Hematopoietic multipotent progenitor cell (in vitro differentiated cells): ENCODE results near the gene CFAP68. TPM values are rescaled to one million over a fixed set of nuclear protein-coding genes. Genes with fewer than 3 reads are reported as not detected.
"Not testable (repeated sequence)": the region's sequence is repeated elsewhere in the genome, so short reads cannot be mapped to it uniquely, and the experiment has no call there.

Experiments
- DNase-seq, 3 donors: peaks; one replicate each; pipeline ENCODE4 v3.0.0-alpha.2; 2011 to 2015; ENCODE audit warnings: low read depth in 2 of 3, low spot score in 2 of 3
- total RNA-seq: library from RNA; depleted of rRNA; stranded (reverse); fragments of >200 nt; gene quantifications from one replicate; pipeline ENCODE4 v1.2.3, GENCODE V29; 2012

Gene CFAP68
- total RNA-seq, 1 donor: 33.4 TPM

GRCh38 chr11:111870113-111870512, 9.2 kb upstream of the CFAP68 start:
- no peak for DNase-seq

GRCh38 chr11:111870522-111870885, 8.8 kb upstream of the CFAP68 start:
- no peak for DNase-seq

GRCh38 chr11:111870886-111871692, 8.3 kb upstream of the CFAP68 start, which contains the start of gene ALG9:
ALG9 (minus strand) TSS chr11:111871581; CDS start chr11:111871482, 99 bp downstream.
- peak; percentile 84 to 88 (median 86) for DNase-seq

GRCh38 chr11:111871693-111872161, 7.6 kb upstream of the CFAP68 start:
- DNase-seq: no peak

GRCh38 chr11:111878385-111878848, 924 bp upstream of the CFAP68 start:
- DNase-seq: peak in 1 of 3 donors; percentile 1

- DNase-seq: no peak
Measured at GRCh38 chr11:111879637-111879960, 258 bp downstream of the CFAP68 start.

- no peak for DNase-seq
Measured at GRCh38 chr11:111882202-111882601, 2.9 kb downstream of the CFAP68 start.

- DNase-seq: not testable (repeated sequence)
Measured at GRCh38 chr11:111885053-111885452, 5.7 kb downstream of the CFAP68 start.

- no peak for DNase-seq
Measured at GRCh38 chr11:111886032-111886431, 6.7 kb downstream of the CFAP68 start.

- DNase-seq: no peak
Measured at GRCh38 chr11:111886844-111887243, 7.5 kb downstream of the CFAP68 start.

GRCh38 chr11:111905411-111905810, 26.1 kb downstream of the CFAP68 start:
- no peak for DNase-seq

- no peak for DNase-seq
Measured at GRCh38 chr11:111906680-111907079, 27.3 kb downstream of the CFAP68 start.

GRCh38 chr11:111908639-111909305, 29.4 kb downstream of the CFAP68 start:
- DNase-seq: no peak

- no peak for DNase-seq
Measured at GRCh38 chr11:111909378-111909777, 30.0 kb downstream of the CFAP68 start.

- DNase-seq: no peak
Measured at GRCh38 chr11:111910676-111911562, 31.6 kb downstream of the CFAP68 start.

- DNase-seq: no peak
Measured at GRCh38 chr11:111911563-111912401, 32.4 kb downstream of the CFAP68 start, which contains the start of gene CRYAB. CRYAB (minus strand) TSS chr11:111911770; CDS start chr11:111911724, 46 bp downstream.

- no peak for DNase-seq
Measured at GRCh38 chr11:111912535-111912934, 33.2 kb downstream of the CFAP68 start, which contains the start of gene HSPB2. HSPB2 (plus strand) TSS chr11:111912734; CDS start chr11:111912830, 96 bp downstream.

- no peak for DNase-seq
Measured at GRCh38 chr11:111913031-111913861, 33.9 kb downstream of the CFAP68 start.

GRCh38 chr11:111913997-111914396, 34.7 kb downstream of the CFAP68 start:
- no peak for DNase-seq
